ENCODE data around the gene PPIP5K1. TPM values are rescaled to one million over a fixed set of nuclear protein-coding genes. Genes with fewer than 3 reads are reported as not detected.
A peak's percentile ranks its signal among the peaks of the same experiment; 100 is the strongest.

PPIP5K1 gene
- total RNA-seq, 1 experiment from 2014 or later = 34.4 TPM

DNA sequence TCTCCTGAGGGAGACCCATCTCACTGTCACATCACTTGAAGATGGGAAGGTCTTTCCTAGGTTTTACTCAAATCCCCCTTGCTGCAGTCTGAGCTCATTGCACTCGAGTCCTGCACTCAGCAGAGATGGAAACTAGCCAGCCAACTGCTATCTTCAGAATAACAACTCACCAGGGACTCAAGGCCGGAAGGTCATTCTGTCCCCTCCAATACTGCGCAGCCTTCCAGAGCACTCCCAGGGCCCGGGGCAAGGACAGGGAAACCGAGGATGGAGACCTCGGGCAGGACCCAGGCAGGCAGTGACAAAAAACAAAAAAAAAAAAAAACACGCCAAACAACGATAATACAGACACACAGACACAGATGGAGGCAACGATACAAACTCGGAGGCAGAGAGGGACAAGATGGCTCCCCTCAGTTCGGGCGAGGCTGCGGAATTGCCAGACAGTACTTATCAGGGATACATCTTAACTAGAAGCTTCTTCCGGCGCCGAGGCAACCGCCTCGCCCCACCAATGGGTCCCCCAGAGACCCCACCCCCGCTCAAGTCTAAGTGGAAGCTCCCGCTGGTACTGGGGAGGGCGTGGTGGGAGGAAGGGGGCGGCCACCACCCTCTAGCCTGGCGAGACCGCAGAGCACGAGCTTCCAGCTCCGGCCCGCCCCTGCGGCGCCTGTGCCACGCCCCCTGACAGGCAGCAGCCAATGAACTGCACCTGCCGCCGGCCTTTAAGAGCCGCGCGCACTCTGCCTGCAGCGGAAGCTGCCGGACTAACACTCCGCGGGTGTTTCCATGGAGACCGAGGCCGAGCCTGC lies 79.6 kb downstream of the PPIP5K1 start (continued):
- TF ChIP-seq, protein P1, sequence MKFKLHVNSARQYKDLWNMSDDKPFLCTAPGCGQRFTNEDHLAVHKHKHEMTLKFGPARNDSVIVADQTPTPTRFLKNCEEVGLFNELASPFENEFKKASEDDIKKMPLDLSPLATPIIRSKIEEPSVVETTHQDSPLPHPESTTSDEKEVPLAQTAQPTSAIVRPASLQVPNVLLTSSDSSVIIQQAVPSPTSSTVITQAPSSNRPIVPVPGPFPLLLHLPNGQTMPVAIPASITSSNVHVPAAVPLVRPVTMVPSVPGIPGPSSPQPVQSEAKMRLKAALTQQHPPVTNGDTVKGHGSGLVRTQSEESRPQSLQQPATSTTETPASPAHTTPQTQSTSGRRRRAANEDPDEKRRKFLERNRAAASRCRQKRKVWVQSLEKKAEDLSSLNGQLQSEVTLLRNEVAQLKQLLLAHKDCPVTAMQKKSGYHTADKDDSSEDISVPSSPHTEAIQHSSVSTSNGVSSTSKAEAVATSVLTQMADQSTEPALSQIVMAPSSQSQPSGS (CRISPR knock-in tag; IDR thresholded peaks at IDR 0.05; ENCODE audit: borderline replicate concordance, low read depth) = no peak
- TF ChIP-seq NFYB (CRISPR knock-in tag; conservative IDR thresholded peaks at IDR 0.05; ENCODE audit: low read depth) (peak; percentile 84), HMGA2 (CRISPR knock-in tag; IDR thresholded peaks at IDR 0.05) (no peak), SP1 (CRISPR knock-in tag; conservative IDR thresholded peaks at IDR 0.05) (peak; percentile 81)
- TF ChIP-seq, protein P2, sequence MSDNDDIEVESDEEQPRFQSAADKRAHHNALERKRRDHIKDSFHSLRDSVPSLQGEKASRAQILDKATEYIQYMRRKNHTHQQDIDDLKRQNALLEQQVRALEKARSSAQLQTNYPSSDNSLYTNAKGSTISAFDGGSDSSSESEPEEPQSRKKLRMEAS (CRISPR knock-in tag; IDR thresholded peaks at IDR 0.05) = peak; percentile 55; the same call in 1 of the 2 replicates

- Mint-ChIP-seq H3K9me3 (no peaks in the 10 kb centered on the region), H3K27ac (peak overlapping the region; percentile 92)
- CTCF ChIA-PET = interaction anchor here (0.9 to 3.3 kb wide), 14 partner anchors 9 to 267 kb away, joined by 3 to 80 read pairs (median 8); partner anchors contain the start of genes ELL3, TP53BP1, TUBGCP4 and ZSCAN29
Observed at GRCh38 chr15:43509660-43510199, 80.3 kb downstream of the PPIP5K1 start.

GRCh38 chr15:43508991-43509659 lies 80.9 kb downstream of the PPIP5K1 start:
- ChIA-PET POLR2A (no interaction called here), CTCF (no interaction called here)
- peaks cover 25% of the 10 kb centered on the region for H3K4me1 Mint-ChIP-seq
- H3K4me3 Mint-ChIP-seq = peak overlapping the region; percentile 88
- ATAC-seq (no peak), DNase-seq (ENCODE audit: low spot score) (no peak)
- peaks cover 29% of the 10 kb centered on the region for H3K27me3 Mint-ChIP-seq (ENCODE audit: low read depth)
- H3K36me3 Mint-ChIP-seq = no peaks in the 10 kb centered on the region
- no peaks in the 10 kb centered on the region for H3K9me3 Mint-ChIP-seq
- H3K27ac Mint-ChIP-seq = peak overlapping the region; percentile 92; the same call in 1 of the 2 replicates
- TF ChIP-seq, protein P3, sequence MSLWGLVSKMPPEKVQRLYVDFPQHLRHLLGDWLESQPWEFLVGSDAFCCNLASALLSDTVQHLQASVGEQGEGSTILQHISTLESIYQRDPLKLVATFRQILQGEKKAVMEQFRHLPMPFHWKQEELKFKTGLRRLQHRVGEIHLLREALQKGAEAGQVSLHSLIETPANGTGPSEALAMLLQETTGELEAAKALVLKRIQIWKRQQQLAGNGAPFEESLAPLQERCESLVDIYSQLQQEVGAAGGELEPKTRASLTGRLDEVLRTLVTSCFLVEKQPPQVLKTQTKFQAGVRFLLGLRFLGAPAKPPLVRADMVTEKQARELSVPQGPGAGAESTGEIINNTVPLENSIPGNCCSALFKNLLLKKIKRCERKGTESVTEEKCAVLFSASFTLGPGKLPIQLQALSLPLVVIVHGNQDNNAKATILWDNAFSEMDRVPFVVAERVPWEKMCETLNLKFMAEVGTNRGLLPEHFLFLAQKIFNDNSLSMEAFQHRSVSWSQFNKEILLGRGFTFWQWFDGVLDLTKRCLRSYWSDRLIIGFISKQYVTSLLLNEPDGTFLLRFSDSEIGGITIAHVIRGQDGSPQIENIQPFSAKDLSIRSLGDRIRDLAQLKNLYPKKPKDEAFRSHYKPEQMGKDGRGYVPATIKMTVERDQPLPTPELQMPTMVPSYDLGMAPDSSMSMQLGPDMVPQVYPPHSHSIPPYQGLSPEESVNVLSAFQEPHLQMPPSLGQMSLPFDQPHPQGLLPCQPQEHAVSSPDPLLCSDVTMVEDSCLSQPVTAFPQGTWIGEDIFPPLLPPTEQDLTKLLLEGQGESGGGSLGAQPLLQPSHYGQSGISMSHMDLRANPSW (CRISPR knock-in tag; conservative IDR thresholded peaks at IDR 0.05; ENCODE audit: low read depth) = no peak
- TF ChIP-seq ZNF263 (CRISPR knock-in tag; IDR thresholded peaks at IDR 0.05; ENCODE audit: low read depth) = no peak
- TF ChIP-seq CREM (CRISPR knock-in tag; IDR thresholded peaks at IDR 0.05) = no peak
- TF ChIP-seq MLX (CRISPR knock-in tag; IDR thresholded peaks at IDR 0.05) = no peak
- TF ChIP-seq SMAD3 (CRISPR knock-in tag; IDR thresholded peaks at IDR 0.05; ENCODE audit: borderline replicate concordance) = no peak
- no peak for TF ChIP-seq SP1 (CRISPR knock-in tag; conservative IDR thresholded peaks at IDR 0.05)
- TF ChIP-seq TEAD4 (CRISPR knock-in tag; IDR thresholded peaks at IDR 0.05) = no peak

More at GRCh38 chr15:43509660-43510199, 80.3 kb downstream of the PPIP5K1 start:
- peaks cover 29% of the 10 kb centered on the region for H3K27me3 Mint-ChIP-seq (ENCODE audit: low read depth)
- DNase-seq (ENCODE audit: low spot score) = no peak
- POLR2A ChIA-PET = interaction anchor here (1.6 to 1.8 kb wide), 4 partner anchors 8 to 267 kb away, joined by 6 to 19 read pairs (median 7); partner anchors contain the start of genes ELL3, TP53BP1, TUBGCP4 and ZSCAN29
- no peaks in the 10 kb centered on the region for H3K36me3 Mint-ChIP-seq
- peak overlapping the region; percentile 88 for H3K4me3 Mint-ChIP-seq
- ATAC-seq = no peak
- TF ChIP-seq NR2C2 (CRISPR knock-in tag; IDR thresholded peaks at IDR 0.05) (no peak), FOXJ3 (CRISPR knock-in tag; IDR thresholded peaks at IDR 0.05; ENCODE audit: borderline replicate concordance) (no peak), EMX1 (CRISPR knock-in tag; IDR thresholded peaks at IDR 0.05) (no peak)
- TF ChIP-seq, protein P4, sequence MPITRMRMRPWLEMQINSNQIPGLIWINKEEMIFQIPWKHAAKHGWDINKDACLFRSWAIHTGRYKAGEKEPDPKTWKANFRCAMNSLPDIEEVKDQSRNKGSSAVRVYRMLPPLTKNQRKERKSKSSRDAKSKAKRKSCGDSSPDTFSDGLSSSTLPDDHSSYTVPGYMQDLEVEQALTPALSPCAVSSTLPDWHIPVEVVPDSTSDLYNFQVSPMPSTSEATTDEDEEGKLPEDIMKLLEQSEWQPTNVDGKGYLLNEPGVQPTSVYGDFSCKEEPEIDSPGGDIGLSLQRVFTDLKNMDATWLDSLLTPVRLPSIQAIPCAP (CRISPR knock-in tag; IDR thresholded peaks at IDR 0.05) = no peak
- peaks cover 28% of the 10 kb centered on the region for H3K4me1 Mint-ChIP-seq
